ENCODE data around the gene ADSL. TPM values are rescaled to one million over a fixed set of nuclear protein-coding genes. Genes with fewer than 3 reads are reported as not detected.

Gene ADSL
- total RNA-seq, 2 donors from 2014 or later, result 49.0 to 76.5 TPM

GRCh38 chr22:40335358-40335757 lies 10.9 kb upstream of the ADSL start:
- Histone ChIP-seq H3K27me3 (no peaks in the 10 kb centered on the region), H3K9me3 (no peaks in the 10 kb centered on the region), H3K27ac (no peak overlapping the region), H3K36me3 (replicated peaks in 1 of 2; ENCODE audit: insufficient read depth in 1 of 2, low read depth in 2 of 2) (no peaks in the 10 kb centered on the region), H3K4me1 (no peaks in the 10 kb centered on the region), H3K4me3 (no peak overlapping the region)
- intact Hi-C loops (cut with DNase I), result no loop called here
- no peak for TF ChIP-seq POLR2A (IDR thresholded peaks at IDR 0.05)
- TF ChIP-seq CTCF (IDR thresholded peaks at IDR 0.05), result no peak
- no peak for ATAC-seq
- 50 to 70% methylated on average over 2 of the region's 2 CpGs for WGBS, 2 donors
- no peak for DNase-seq

- no peak for DNase-seq
- no peaks in the 10 kb centered on the region for H3K27me3 ChIP-seq
- no peaks in the 10 kb centered on the region for H3K4me1 ChIP-seq
- H3K9me3 ChIP-seq, result no peaks in the 10 kb centered on the region
- no peak overlapping the region for H3K4me3 ChIP-seq
- intact Hi-C loops (cut with DNase I), result loop anchor here (10.0 kb wide), 1 partner anchor 295 kb away; no protein-coding TSS in a partner anchor
- TF ChIP-seq CTCF (IDR thresholded peaks at IDR 0.05), result no peak
- TF ChIP-seq POLR2A (IDR thresholded peaks at IDR 0.05), result no peak
- no peaks in the 10 kb centered on the region for H3K36me3 ChIP-seq (replicated peaks in 1 of 2; ENCODE audit: insufficient read depth in 1 of 2, low read depth in 2 of 2)
- no peak for ATAC-seq
- WGBS, 2 donors, result 78 to 80% methylated on average over 5 of the region's 5 CpGs
- H3K27ac ChIP-seq, result no peak overlapping the region
These were observed 6.3 kb upstream of the ADSL start for GRCh38 chr22:40340044-40340443.

- no peaks in the 10 kb centered on the region for H3K36me3 ChIP-seq (replicated peaks in 1 of 2; ENCODE audit: insufficient read depth in 1 of 2, low read depth in 2 of 2)
- intact Hi-C loops (cut with DNase I), result loop anchor here (10.0 kb wide), 1 partner anchor 297 kb away; no protein-coding TSS in a partner anchor
- 55 to 56% methylated on average over 4 of the region's 4 CpGs for WGBS, 2 donors
- ATAC-seq (no peak), DNase-seq (no peak)
- TF ChIP-seq POLR2A (IDR thresholded peaks at IDR 0.05), result no peak
- TF ChIP-seq CTCF (IDR thresholded peaks at IDR 0.05), result no peak
- no peaks in the 10 kb centered on the region for H3K27me3 ChIP-seq
- H3K9me3 ChIP-seq, result no peaks in the 10 kb centered on the region
- H3K4me1 ChIP-seq, result no peaks in the 10 kb centered on the region
- H3K27ac ChIP-seq, result no peak overlapping the region
- H3K4me3 ChIP-seq, result no peak overlapping the region
These were observed 4.7 kb upstream of the ADSL start for GRCh38 chr22:40341604-40342003.

GRCh38 chr22:40342521-40342920 lies 3.8 kb upstream of the ADSL start:
- Histone ChIP-seq H3K36me3 (replicated peaks in 1 of 2; ENCODE audit: insufficient read depth in 1 of 2, low read depth in 2 of 2) (no peaks in the 10 kb centered on the region), H3K27me3 (no peaks in the 10 kb centered on the region), H3K4me1 (peaks cover 6% of the 10 kb centered on the region), H3K9me3 (no peaks in the 10 kb centered on the region), H3K27ac (no peak overlapping the region), H3K4me3 (no peak overlapping the region)
- DNase-seq (no peak), ATAC-seq (no peak)
- no peak for TF ChIP-seq POLR2A (IDR thresholded peaks at IDR 0.05)
- TF ChIP-seq CTCF (IDR thresholded peaks at IDR 0.05), result no peak
- intact Hi-C loops (cut with DNase I), result loop anchor here (10.0 kb wide), 1 partner anchor 298 kb away; no protein-coding TSS in a partner anchor
- WGBS, 2 donors, result 18 to 27% methylated on average over 9 of the region's 9 CpGs

GRCh38 chr22:40345271-40345670 lies 1.0 kb upstream of the ADSL start:
- intact Hi-C loops (cut with DNase I), result loop anchor here (10.0 kb wide), 1 partner anchor 300 kb away; no protein-coding TSS in a partner anchor
- WGBS, 2 donors, result 67 to 74% methylated on average over 6 of the region's 6 CpGs
- no peak for TF ChIP-seq POLR2A (IDR thresholded peaks at IDR 0.05)
- no peak for TF ChIP-seq CTCF (IDR thresholded peaks at IDR 0.05)
- H3K36me3 ChIP-seq (replicated peaks in 1 of 2; ENCODE audit: insufficient read depth in 1 of 2, low read depth in 2 of 2), result peaks cover 0 to 2% of the 10 kb centered on the region in 2 donors
- H3K4me3 ChIP-seq, result no peak overlapping the region
- ATAC-seq (no peak), DNase-seq (no peak)
- H3K9me3 ChIP-seq, result no peaks in the 10 kb centered on the region
- peaks cover 15% of the 10 kb centered on the region for H3K4me1 ChIP-seq
- H3K27me3 ChIP-seq, result no peaks in the 10 kb centered on the region
- no peak overlapping the region for H3K27ac ChIP-seq
